ENCODE results near the gene OR52N4. TPM values are rescaled to one million over a fixed set of nuclear protein-coding genes. Genes with fewer than 3 reads are reported as not detected.

The OR52N4 gene
- total RNA-seq, 1 donor from 2014 or later = 0.57 TPM

Other genes with a start within 250 kb of the OR52N4 start
- gene UBQLN3, start 244.3 kb upstream of the OR52N4 start, total RNA-seq = not detected in 2 replicates
- 0.09 and 0.18 TPM in 2 replicates for gene UBQLNL, start 237.5 kb upstream of the OR52N4 start, total RNA-seq
- not detected in 2 replicates for gene OR52H1, start 205.7 kb upstream of the OR52N4 start, total RNA-seq
- gene OR52B6, start 173.4 kb upstream of the OR52N4 start, total RNA-seq = not detected in 2 replicates
- gene TRIM6, start 157.6 kb upstream of the OR52N4 start, total RNA-seq = 0.18 and 0.25 TPM in 2 replicates
- 7.4 and 8.8 TPM in 2 replicates for gene TRIM34, start 129.2 kb upstream of the OR52N4 start, total RNA-seq
- gene TRIM5, start 69.2 kb upstream of the OR52N4 start, total RNA-seq = 22.1 and 24.4 TPM in 2 replicates
- gene TRIM22, start 64.5 kb upstream of the OR52N4 start, total RNA-seq = 173 and 177 TPM in 2 replicates
- gene OR56B1, start 17.8 kb upstream of the OR52N4 start, total RNA-seq = 0.09 and 0.36 TPM in 2 replicates
- not detected in 2 replicates for gene OR52N5, start 29.1 kb downstream of the OR52N4 start, total RNA-seq
- gene OR52N1, start 37.0 kb downstream of the OR52N4 start, total RNA-seq = 0.23 TPM in 1 of 2 replicates, not detected in the other
- gene OR52N2, start 54.7 kb downstream of the OR52N4 start, total RNA-seq = not detected in 2 replicates
- not detected in 2 replicates for gene OR52E6, start 87.7 kb downstream of the OR52N4 start, total RNA-seq
- not detected in 2 replicates for gene OR52E8, start 103.4 kb downstream of the OR52N4 start, total RNA-seq
- not detected in 2 replicates for gene OR52E4, start 126.4 kb downstream of the OR52N4 start, total RNA-seq
- not detected in 2 replicates for gene OR52E5, start 139.0 kb downstream of the OR52N4 start, total RNA-seq
- not detected in 2 replicates for gene OR56A3, start 188.0 kb downstream of the OR52N4 start, total RNA-seq
- not detected in 2 replicates for gene OR56A5, start 214.3 kb downstream of the OR52N4 start, total RNA-seq
- gene OR52L1, start 232.7 kb downstream of the OR52N4 start, total RNA-seq = not detected in 2 replicates

Data from T-helper 2 cell treated with Interferon-gamma antibody and Interleukin-4, amounts not matched to agents 100 ng/mL and 5 ng/mL, for 36 hours (primary cell).